Mesodermal cell (in vitro differentiated cells): Measurements from ENCODE around the gene SETMAR. TPM values are rescaled to one million over a fixed set of nuclear protein-coding genes. Genes with fewer than 3 reads are reported as not detected.

ENCODE experiments used
- H3K27ac ChIP-seq: 2 replicates; pipeline ENCODE4 v1.7.0; 2013; ENCODE audit warnings: mild to moderate bottlenecking, low read depth, low read length, moderate library complexity; ENCODE audit not compliant: severe bottlenecking
- H3K36me3 ChIP-seq: 2 replicates; pipeline ENCODE4 v1.7.1; 2013; ENCODE audit warnings: mild to moderate bottlenecking, low read length, moderate library complexity; ENCODE audit not compliant: control insufficient read depth, insufficient read depth
- H3K4me1 ChIP-seq: one replicate; pipeline ENCODE4 v1.7.1; 2013; ENCODE audit warnings: mild to moderate bottlenecking, low read length; ENCODE audit not compliant: insufficient read depth, control insufficient read depth, poor library complexity, severe bottlenecking
- H3K4me3 ChIP-seq: 2 replicates; pipeline ENCODE4 v1.7.0; 2013; ENCODE audit warnings: low read length, control low read depth, mild to moderate bottlenecking; ENCODE audit not compliant: insufficient read depth, poor library complexity, severe bottlenecking; ENCODE audit errors: extremely low read depth
- H3K9me3 ChIP-seq: 2 replicates; pipeline ENCODE4 v1.7.1; 2013; ENCODE audit warnings: mild to moderate bottlenecking, low read length, moderate library complexity; ENCODE audit not compliant: control insufficient read depth
- WGBS, 2 experiments: methylation state at CpG; one replicate each; pipeline ENCODE4 v1.1.5; 2013; ENCODE audit warnings: missing lambda C conversion rate in 2 of 2; ENCODE audit not compliant: insufficient coverage in 2 of 2; 5-methylcytosine and 5-hydroxymethylcytosine counted together
- polyA plus RNA-seq, 2 experiments: library from polyadenylated mRNA; stranded (reverse); fragments of 50-300 nt; gene quantifications; one replicate each; pipeline ENCODE4 v1.2.3, GENCODE V29; 2013

SETMAR gene
- polyA plus RNA-seq (2013, experiment 1 of 2): 16.3 TPM
- 12.1 TPM for polyA plus RNA-seq (2013, experiment 2 of 2)

DNA sequence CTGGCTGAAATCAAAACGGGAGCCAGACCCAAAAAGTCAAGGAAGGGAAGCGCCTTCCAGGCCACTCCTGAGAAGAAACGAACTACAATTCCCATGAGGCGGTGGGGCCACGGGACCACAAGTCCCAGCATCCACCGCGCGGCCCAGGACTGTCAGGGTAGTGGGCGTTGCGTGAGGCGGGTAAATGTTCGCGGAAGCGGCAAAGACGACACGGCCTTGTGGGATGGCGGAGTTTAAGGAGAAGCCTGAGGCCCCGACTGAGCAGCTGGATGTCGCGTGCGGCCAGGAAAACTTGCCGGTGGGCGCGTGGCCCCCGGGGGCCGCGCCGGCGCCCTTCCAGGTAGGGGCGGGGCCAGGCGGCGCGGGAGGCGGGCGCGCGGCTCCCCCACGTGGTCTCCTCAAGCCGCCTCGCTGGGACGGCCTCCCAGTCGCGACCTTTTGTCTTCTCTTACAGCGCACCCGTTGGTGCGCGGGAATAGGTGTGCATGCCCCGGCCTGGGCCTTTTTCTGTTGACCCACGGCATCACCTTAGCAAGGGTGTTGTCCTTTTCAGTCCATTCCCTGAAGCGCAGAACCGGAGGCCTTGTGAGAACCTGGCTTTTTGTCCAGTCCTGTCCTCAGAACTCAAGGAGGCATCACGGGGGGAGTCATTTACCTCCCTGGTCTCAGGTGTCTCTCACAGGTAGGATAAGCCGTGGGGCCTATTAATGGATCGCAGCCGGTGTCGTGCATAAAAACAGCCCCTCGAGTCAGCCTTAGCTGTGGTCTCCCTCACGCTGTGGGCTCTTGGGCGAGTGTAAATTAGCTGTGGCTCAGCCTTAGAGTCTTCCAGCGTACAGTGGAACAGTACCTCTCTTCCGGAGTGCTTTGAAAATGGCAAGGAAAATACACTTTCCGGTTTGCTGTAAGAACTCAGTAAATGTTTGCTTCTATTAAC is at the start of gene SETMAR:
SETMAR (plus strand) TSS at position 183 of the 937 bp plus-strand sequence; CDS start at position 185, 2 bp downstream.
- Histone ChIP-seq H3K36me3 (peaks cover 24% of the 10 kb centered on the region), H3K4me1 (no peaks in the 10 kb centered on the region), H3K4me3 (peak within 1 kb of the TSS; percentile 61), H3K9me3 (no peaks in the 10 kb centered on the region), H3K27ac (peak within 1 kb of the TSS; percentile 83)
- 7 to 8% methylated on average over 56 to 62 of the region's 62 CpGs for WGBS, 2 experiments

DNA sequence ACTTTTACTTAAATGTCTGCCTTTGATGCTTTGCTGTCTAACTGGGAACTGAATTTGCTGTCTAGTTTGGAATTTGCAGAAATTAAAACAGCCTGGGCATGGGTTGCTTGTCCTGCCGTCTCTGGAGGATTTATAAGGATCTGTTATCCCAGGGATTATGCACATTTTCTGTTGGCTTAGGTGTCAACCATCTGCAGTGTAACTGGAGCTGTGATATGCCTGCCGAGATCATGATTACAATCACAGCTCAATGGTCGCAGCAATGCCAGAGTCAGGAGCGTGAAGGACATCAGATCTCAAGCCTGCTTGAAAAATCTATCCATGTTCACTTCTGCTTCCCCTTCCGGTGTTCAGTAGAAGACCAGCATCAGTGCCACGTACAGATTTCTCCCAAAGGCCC is 41.8 kb upstream of the SETMAR start:
- Histone ChIP-seq H3K4me1 (no peaks in the 10 kb centered on the region), H3K36me3 (no peaks in the 10 kb centered on the region), H3K4me3 (no peak overlapping the region), H3K9me3 (no peaks in the 10 kb centered on the region), H3K27ac (no peak overlapping the region)
- WGBS, 2 experiments: 90 to 94% methylated on average over 5 to 6 of the region's 6 CpGs

DNA sequence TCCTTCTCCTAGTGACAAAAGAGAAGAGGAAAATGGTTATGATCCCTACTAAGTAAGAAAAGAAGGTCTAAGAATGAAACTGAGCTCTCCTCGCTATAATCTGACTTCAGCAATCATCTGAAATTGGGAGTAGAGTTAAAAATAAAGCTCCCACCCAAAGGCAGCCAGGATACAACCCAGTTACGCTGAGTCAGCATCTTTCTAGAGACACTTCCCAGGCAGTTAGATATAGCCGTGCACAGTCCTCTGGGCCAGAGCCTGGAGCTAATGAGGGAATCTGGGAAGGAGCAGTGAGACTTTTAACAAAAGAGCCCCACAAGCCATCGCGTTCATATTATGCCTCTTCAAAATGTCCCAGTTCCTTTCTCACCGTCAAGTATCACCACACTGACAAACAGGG is 39.1 kb upstream of the SETMAR start:
- 100% methylated on average over 1 of the region's 6 CpGs; no CpG with 5 or more reads in 1 of the 2 experiments for WGBS, 2 experiments
- Histone ChIP-seq H3K4me3 (no peak overlapping the region), H3K9me3 (no peaks in the 10 kb centered on the region)

DNA sequence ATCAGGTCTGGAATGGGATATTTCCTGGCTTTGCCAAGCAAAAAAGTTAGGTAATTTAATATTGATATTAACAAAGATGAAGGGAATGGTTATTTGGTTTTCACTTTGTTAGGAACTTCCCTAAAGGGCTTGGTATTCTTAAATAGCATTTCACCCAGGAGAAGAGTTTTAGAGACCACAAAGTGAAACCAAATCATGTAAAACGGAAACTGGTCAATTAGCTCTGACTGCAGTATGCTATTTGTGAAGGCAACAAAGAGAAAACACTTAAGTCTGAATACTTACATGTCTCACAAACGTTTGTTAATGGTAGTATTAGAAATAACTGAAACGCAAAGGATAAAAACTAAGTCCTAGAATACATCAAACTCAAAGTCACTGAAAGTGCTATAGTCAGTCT is 32.4 kb upstream of the SETMAR start:
- Histone ChIP-seq H3K4me3 (no peak overlapping the region), H3K27ac (no peak overlapping the region), H3K9me3 (no peaks in the 10 kb centered on the region), H3K4me1 (no peaks in the 10 kb centered on the region), H3K36me3 (no peaks in the 10 kb centered on the region)
- 64% methylated on average over 2 of the region's 3 CpGs; no CpG with 5 or more reads in 1 of the 2 experiments for WGBS, 2 experiments

More for the DNA sequence above, 39.1 kb upstream of the SETMAR start:
- Histone ChIP-seq H3K36me3 (no peaks in the 10 kb centered on the region), H3K4me1 (no peaks in the 10 kb centered on the region), H3K27ac (no peak overlapping the region)

DNA sequence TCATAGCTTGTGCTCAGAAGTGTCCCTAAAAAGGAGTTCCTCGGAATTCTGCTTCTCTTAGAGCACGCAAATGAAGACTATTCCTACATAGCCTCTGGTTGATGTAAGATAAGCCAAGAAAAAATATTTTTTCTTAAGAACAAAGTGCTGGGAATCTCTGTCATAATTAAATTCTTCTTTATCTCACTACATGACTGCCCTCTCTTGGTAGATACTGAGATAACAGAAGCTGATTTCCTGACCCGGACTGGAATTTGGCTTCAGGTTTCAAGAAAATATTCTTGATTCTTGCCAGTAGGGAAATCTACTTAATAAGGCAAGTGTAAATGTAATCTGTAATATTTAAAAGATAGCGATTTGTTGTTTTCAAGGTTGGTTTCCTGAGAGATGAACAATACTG is 31.3 kb upstream of the SETMAR start:
- H3K36me3 ChIP-seq: no peaks in the 10 kb centered on the region
- no peak overlapping the region for H3K27ac ChIP-seq
- 0 to 13% methylated on average over 1 to 2 of the region's 4 CpGs for WGBS, 2 experiments
- no peak overlapping the region for H3K4me3 ChIP-seq
- no peaks in the 10 kb centered on the region for H3K9me3 ChIP-seq
- no peaks in the 10 kb centered on the region for H3K4me1 ChIP-seq

DNA sequence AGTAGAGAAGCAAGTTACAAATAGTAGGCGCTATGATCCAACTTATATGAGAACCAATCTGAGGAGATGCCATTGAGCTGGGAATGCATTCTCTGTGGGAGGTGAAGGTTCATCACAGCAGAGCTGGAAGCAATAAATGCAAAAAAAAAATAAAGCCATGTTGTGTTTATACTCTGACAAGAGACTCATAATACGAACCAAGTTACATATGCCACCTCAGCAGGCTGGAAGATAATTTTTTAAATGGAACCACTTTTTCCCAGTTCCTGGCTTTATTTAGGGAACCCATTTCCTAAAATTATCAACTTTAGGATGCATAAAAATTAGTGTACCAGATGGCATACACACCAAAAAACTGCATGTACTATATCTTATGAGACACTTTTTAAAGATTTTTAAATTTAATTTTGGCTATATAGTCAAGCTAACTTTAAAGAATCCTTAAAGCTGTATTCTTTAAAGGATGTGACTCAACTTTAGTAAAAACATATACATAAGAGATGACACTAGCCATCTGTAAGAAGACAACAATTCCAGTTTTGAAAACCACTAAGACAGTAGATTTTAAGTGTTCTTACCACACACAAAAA is 23.6 kb upstream of the SETMAR start:
- no peaks in the 10 kb centered on the region for H3K36me3 ChIP-seq
- WGBS, 2 experiments: 100% methylated on average over 1 of the region's 2 CpGs; no CpG with 5 or more reads in 1 of the 2 experiments

DNA sequence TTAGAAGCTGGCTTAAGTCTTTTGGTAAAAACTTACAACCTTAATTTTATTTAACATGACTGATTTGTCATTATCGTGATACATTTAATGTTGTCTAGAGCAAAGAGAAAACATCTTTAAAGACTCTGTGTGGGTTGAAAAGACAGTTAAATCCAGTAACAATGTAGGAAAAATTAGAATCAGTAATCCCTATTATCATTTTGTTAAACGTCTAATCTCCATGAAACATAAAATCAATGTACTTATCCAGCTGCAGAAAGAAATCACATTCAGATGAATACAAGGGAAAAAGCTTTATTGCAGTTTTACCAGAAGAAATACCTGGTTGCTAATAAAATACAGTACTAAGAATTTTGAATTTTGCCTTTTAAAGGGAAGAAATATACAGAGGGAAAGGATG is 21.2 kb upstream of the SETMAR start:
- no peaks in the 10 kb centered on the region for H3K4me1 ChIP-seq
- no peaks in the 10 kb centered on the region for H3K36me3 ChIP-seq
- no peaks in the 10 kb centered on the region for H3K9me3 ChIP-seq
- H3K27ac ChIP-seq: no peak overlapping the region
- WGBS, 2 experiments: no CpG with 5 or more reads among the region's 2 CpGs
- H3K4me3 ChIP-seq: no peak overlapping the region

More for the DNA sequence above, 23.6 kb upstream of the SETMAR start:
- no peak overlapping the region for H3K27ac ChIP-seq
- no peaks in the 10 kb centered on the region for H3K9me3 ChIP-seq
- H3K4me1 ChIP-seq: no peaks in the 10 kb centered on the region
- no peak overlapping the region for H3K4me3 ChIP-seq

DNA sequence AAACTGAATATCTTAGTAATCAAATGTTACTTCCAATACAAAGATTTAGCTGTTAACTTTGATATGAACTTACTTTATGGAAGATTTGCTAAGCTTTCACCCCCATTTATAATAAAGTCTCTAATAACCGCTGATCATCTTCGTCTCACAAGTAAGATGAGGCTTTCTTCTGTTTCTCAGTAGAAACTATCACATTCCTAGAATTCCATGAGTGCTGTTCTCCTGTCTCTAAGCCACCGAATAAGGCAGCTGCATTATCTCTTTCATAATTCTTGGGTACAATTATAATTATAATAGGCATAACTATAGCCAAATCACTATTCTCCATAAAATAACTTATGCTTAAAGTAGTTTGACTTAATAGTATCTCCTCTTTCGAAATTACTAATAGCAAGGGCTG is 18.3 kb upstream of the SETMAR start:
- WGBS, 2 experiments: 56% methylated on average over 2 of the region's 4 CpGs; no CpG with 5 or more reads in 1 of the 2 experiments
- H3K27ac ChIP-seq: no peak overlapping the region
- H3K9me3 ChIP-seq: no peaks in the 10 kb centered on the region
- H3K4me3 ChIP-seq: no peak overlapping the region
- H3K4me1 ChIP-seq: peaks cover 7% of the 10 kb centered on the region
- H3K36me3 ChIP-seq: no peaks in the 10 kb centered on the region

DNA sequence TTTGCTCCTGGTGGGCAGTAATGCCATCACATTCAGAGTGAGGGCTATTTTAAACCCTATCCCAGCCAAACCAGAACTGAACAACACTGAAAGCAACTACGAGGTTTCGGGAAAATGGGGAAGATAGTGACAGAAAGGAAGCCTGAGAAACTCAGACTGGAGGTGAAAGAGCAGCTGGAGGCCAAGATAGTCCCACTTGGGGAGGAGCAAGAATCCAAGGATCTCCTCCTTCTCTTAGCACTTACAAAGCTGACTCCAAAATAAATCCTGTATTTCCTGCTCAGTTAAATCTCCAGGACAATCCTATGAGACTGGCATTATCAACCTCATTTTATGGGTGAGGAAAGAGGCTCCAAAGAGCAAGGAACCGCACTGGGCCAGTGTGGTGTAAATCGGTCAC is 14.1 kb upstream of the SETMAR start:
- Histone ChIP-seq H3K9me3 (no peaks in the 10 kb centered on the region), H3K4me1 (peaks cover 7% of the 10 kb centered on the region), H3K4me3 (no peak overlapping the region), H3K27ac (no peak overlapping the region), H3K36me3 (no peaks in the 10 kb centered on the region)
- 100% methylated on average over 1 of the region's 4 CpGs; no CpG with 5 or more reads in 1 of the 2 experiments for WGBS, 2 experiments

DNA sequence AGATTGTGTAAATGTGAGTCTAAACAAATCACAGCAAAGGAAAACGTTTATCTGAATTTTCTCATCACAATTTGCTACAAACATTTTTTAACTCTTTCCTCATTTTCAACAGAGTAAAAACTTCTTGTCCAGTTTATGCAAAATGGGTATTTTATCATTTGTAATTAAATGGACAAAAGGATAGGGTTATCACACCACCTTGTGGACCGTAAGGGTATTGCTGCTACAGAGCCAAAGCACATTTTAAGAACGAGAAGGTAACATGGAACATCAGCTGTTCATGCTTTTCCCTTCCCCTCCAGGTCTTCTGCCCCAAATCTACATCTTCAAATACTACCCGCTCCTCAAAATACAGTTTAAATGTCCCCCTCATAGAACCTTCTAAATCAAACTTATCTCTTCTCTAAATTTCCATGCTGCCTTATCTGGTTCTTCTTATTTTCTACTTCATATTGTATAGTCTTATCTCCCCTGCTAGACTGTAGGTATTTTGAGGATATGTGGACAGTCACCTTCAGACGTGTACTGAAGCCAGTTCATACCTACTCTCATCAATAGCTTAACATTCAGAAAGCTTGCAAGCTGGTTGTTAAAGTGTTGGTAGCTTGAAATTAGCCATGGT is 12.8 kb upstream of the SETMAR start:
- H3K36me3 ChIP-seq: no peaks in the 10 kb centered on the region
- WGBS, 2 experiments: 23 to 40% methylated on average over 1 to 3 of the region's 5 CpGs
- peaks cover 7% of the 10 kb centered on the region for H3K4me1 ChIP-seq
- H3K4me3 ChIP-seq: no peak overlapping the region
- no peaks in the 10 kb centered on the region for H3K9me3 ChIP-seq
- H3K27ac ChIP-seq: no peak overlapping the region
